22Rv1 (cell line): ENCODE data around the gene WRAP53.

Source experiments
- ZFX ChIP-seq: fragments of 450-650 bp; IDR thresholded peaks from 2 replicates; pipeline ENCODE4 v1.6.1; 2017; ENCODE audit warnings: antibody characterized with exemption, borderline replicate concordance
- TF ChIP-seq, protein P1 (sequence below): fragments of 450-650 bp; IDR thresholded peaks from 2 replicates; pipeline ENCODE4 v1.5.1; 2017; ENCODE audit warnings: mild to moderate bottlenecking

GRCh38 chr17:7704601-7705268 lies 16.5 kb downstream of the WRAP53 start, which contains the start of gene EFNB3:
- TF ChIP-seq, protein P1, sequence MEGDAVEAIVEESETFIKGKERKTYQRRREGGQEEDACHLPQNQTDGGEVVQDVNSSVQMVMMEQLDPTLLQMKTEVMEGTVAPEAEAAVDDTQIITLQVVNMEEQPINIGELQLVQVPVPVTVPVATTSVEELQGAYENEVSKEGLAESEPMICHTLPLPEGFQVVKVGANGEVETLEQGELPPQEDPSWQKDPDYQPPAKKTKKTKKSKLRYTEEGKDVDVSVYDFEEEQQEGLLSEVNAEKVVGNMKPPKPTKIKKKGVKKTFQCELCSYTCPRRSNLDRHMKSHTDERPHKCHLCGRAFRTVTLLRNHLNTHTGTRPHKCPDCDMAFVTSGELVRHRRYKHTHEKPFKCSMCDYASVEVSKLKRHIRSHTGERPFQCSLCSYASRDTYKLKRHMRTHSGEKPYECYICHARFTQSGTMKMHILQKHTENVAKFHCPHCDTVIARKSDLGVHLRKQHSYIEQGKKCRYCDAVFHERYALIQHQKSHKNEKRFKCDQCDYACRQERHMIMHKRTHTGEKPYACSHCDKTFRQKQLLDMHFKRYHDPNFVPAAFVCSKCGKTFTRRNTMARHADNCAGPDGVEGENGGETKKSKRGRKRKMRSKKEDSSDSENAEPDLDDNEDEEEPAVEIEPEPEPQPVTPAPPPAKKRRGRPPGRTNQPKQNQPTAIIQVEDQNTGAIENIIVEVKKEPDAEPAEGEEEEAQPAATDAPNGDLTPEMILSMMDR: no peak
- no peak for TF ChIP-seq ZFX
